ENCODE measurements around the gene MPPED1. TPM values are rescaled to one million over a fixed set of nuclear protein-coding genes. Genes with fewer than 3 reads are reported as not detected.

The MPPED1 gene
- total RNA-seq, 1 experiment from 2014 or later: 0.03 TPM

- DNase-seq (ENCODE audit: low read depth, low spot score): no peak
- in situ Hi-C loops (cut with HindIII; ENCODE audit: low pct_unique_long_range_greater_than_20kb, low sequenced_read_pairs): no loop called here
These were observed 141.8 kb downstream of the MPPED1 start for GRCh38 chr22:43553451-43554258.

GRCh38 chr22:43554259-43554636 lies 142.4 kb downstream of the MPPED1 start:
- in situ Hi-C loops (cut with HindIII; ENCODE audit: low pct_unique_long_range_greater_than_20kb, low sequenced_read_pairs): no loop called here
- DNase-seq (ENCODE audit: low read depth, low spot score): no peak

GRCh38 chr22:43554694-43555365 lies 143.0 kb downstream of the MPPED1 start:
- DNase-seq (ENCODE audit: low read depth, low spot score): no peak
- in situ Hi-C loops (cut with HindIII; ENCODE audit: low pct_unique_long_range_greater_than_20kb, low sequenced_read_pairs): no loop called here

GRCh38 chr22:43555561-43556515 lies 144.0 kb downstream of the MPPED1 start:
- no peak for DNase-seq (ENCODE audit: low read depth, low spot score)
- in situ Hi-C loops (cut with HindIII; ENCODE audit: low pct_unique_long_range_greater_than_20kb, low sequenced_read_pairs): no loop called here

Other genes starting within 250 kb of the MPPED1 start
- 68.9 and 79.4 TPM in 2 replicates for gene TTLL12, start 224.9 kb upstream of the MPPED1 start, total RNA-seq (2014; rRNA removed; shearing (Covaris generic))
- gene SCUBE1, start 68.6 kb upstream of the MPPED1 start, total RNA-seq (2014; rRNA removed; shearing (Covaris generic)): 0.05 and 0.11 TPM in 2 replicates

All from SK-MEL-5 (cell line).